Stimulated activated CD8-positive, alpha-beta memory T cell treated with anti-CD3 and anti-CD28 coated beads, Interleukin-12 subunit alpha, Interleukin-12 subunit beta, amount 100 ng/mL, for 24 hours (primary cell): Measurements from ENCODE around the gene AHNAK2.
A peak's percentile ranks its signal among the peaks of the same experiment; 100 is the strongest.
"Not testable (repeated sequence)": the region's sequence is repeated elsewhere in the genome, so short reads cannot be mapped to it uniquely, and the experiment has no call there.

Source experiments
- DNase-seq: peaks from one replicate; pipeline ENCODE4 v3.0.0-alpha.2; 2020; ENCODE audit errors: extremely low read depth

Gene AHNAK2

DNA sequence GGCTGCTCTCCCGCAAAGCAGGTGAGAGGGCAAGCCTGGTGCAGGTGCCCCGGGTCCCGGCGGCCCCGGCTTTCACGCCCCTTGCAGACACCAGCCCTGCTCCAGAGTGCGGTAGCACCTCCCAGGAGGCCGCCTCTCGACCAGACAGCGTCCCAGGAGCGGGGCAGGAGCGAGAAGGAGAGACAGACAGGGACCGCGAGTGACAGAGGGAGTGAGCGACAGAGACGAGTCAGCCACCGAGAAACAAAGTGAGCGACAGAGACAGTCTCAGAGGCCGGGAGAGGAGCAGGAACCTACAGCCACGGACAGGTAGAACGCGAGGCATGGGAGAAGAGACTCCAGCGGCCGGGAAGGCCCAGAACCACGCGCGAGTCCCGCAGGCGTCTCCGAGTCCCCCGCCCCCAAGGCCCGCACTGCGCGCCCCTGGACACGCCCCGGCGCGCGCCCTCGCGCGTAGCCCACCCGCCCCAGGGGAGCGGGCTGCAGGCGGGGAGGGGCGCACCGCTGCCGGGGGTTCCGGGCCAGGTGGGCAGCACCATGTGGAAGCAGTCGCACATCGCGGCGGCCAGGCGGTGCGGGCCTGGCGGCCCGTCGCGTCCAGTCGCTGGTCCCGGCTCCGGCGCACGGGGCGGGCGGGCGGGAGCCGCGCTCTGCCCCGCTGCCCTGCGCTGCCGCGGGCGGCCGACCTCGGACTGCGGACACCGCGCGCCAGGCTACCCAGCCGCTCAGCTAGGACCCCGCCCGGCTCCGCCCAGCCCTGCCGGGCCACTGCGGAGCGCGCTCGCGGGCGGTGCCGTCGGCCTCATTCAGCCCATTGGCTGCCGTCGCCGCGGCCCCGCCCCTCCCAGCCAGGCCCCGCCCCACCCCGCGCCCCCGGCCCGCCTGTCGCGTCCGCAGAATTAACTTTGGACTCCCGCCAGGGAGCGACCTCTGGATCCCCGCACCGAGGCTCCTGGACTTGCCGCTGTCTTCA is at the start of gene AHNAK2:
Gene AHNAK2 (minus strand): TSS at position 694 of the 973 bp plus-strand sequence. CDS start 137 bp downstream, at position 557.
- peak; percentile 27 for DNase-seq

- DNase-seq = not testable (repeated sequence)
These were observed 49.5 kb upstream of the AHNAK2 start for GRCh38 chr14:105027718-105028117.

GRCh38 chr14:105026802-105027563 is 48.8 kb upstream of the AHNAK2 start:
- no peak for DNase-seq

DNA sequence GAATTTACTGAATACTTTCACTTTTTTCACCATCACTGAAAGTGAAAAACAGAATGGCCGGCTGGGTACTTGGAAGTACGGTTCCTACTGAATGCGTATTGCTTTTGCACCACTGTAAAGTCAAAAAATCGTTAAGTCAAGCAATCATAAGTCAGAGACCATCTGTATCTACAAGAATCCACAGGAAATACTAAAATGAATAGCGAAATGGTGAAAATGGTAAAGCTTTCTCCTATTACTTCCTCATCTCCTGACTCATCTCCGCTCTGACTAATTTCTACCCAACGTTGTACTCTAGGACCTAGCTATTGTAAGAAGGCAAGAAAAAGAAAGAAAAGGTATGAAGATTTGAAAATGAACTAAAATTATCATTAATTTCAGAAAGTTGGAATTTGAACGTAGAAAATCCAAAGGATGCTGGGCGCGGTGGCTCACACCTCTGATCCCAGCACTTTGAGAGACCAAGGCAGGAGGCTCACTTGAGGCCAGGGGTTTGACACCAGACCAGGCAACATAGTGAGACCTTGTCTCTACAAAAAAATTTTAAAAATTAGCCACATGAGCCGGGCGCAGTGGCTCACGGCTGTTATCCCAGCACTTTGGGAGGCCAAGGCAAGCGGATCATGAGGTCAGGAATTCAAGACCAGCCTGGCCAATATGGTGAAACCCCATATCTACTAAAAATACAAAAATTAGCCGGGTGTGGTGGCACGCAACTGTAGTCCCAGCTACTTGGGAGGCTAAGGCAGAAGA is 48.0 kb upstream of the AHNAK2 start:
- no peak for DNase-seq

GRCh38 chr14:105025429-105025828 is 47.3 kb upstream of the AHNAK2 start:
- no peak for DNase-seq

DNA sequence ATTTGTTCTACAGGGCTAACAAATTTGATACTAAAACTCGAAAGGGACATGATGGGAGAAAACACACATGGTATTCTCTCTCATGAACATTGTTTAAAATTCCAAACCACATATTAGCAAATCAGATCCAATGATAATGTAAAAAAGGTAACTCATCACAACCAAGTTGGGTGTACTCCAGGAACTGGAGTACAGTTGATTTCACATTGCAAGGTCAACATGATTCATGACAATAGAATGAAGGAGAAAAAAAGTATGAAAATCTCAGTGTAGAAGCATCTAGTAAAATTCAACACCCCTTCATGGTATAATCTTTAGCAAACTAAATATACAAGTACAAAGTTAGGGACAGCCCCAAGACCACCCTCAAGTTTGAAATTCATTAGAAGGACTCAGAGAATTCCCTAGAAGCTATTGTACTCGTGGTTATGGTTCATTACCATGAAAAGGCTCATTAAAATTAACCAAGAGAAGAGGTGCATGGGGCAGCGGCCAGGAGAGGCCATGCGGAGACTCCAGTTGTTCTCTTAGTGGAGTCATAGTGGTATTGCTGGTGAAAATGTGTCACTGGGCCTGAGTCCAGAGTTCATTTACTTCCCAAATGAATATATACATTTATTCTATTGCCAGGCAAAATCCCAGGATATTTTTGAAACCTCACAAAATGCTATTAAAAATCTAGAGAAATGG is 45.8 kb upstream of the AHNAK2 start:
- DNase-seq = no peak

DNA sequence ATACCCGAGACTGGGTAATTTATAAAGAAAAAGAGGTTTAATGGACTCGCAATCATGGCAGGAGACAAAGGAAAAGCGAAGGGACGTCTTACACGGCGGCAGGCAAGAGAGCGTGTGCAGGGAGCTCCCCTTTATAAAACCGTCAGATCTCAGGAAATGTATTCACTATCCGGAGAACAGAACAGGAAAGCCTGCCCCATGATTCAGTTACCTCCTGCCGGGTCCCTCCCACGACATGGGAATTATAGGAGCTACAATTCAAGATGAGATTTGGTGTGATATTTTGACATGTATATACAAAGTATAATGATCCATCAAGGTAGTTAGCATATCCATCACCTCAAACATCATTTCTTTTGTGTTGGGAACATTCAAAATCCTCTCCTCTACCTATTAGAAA is 45.0 kb upstream of the AHNAK2 start:
- no peak for DNase-seq

DNA sequence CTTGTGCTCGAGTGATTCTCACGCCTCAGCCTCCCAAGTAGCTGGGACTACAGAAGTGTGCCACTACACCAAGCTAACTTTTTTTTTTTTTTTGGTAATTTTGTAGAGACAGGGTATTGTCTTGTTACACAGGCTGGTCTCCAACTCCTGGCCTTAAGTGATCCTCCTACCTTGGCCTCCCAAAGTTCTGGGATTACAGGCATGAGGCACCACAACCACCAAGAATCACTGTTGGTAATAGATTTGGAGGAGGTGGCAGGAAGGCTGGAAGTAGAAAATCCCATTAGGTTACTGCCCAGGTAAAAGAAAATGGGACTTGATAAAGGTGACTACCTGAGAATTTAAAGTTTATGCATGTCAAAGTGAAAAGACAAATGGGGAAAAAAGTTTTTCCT is 44.1 kb upstream of the AHNAK2 start:
- DNase-seq = no peak

GRCh38 chr14:105021656-105022275 is 43.6 kb upstream of the AHNAK2 start:
- no peak for DNase-seq

DNA sequence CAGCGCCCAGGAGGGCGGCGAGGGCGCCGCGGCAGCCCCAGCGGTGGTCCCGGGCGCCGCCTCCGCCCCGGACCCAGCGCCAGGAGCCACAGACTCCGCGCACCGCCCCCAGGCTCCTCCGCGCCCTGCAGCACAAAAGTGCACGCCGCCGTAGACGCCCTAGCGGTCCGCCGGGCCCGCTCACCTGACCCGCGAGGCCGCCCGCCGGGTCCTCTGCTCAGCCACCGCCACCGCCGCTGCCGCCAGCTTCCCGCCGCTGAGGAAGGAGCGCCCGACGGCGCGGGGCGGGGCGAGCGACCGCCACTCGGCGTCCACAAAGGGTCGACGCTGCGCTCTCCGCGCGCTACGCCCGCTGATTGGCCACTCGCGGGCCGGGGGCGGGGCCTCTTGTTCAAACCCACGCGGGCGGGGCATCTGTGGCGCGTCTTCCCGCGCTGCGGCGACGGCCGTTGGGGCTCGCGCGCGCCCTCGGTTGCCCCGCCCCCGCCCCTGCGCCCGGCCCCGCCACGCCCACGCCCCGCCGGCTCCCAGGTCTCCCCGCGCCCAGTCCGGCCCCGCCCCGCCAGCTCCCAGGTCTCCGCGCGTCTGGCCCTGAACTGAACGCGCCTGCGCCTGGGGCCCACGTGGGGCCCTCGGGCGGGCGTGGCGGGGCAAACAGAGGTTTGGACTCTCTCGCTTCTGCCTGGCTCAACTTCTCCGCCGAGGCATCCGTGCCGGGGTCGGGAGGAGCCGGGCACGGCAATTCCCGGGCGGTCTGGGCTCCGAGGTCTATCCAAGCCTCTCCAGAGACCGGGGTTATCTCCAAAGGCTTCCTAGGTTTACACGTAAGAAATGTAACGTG is 42.9 kb upstream of the AHNAK2 start, which contains the start of gene CDCA4:
Gene CDCA4 (minus strand): TSS at position 269 of the 841 bp plus-strand sequence. CDS start 9,154 bp downstream, outside the sequence.
- peak; percentile 94 for DNase-seq

GRCh38 chr14:105019861-105020814 is 42.0 kb upstream of the AHNAK2 start:
- DNase-seq = no peak

DNA sequence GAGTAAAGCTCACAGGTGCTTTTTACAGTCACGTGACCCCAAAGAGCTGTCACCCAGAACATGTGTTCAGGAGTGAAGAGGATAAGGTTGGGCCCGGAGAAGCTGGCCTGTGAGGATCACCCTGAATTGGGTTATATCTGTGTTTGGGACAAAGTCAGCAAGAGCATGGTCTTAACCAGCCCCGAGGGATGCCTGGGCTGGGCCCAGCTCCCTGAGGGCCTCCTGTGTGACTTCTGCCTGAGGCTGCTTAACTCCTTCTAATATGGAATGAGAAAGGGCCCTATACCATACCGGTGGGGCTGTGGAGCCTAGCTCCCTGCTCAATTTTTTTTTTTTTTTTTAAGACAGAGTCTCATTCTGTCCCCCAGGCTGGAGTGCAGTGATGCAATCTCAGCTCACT is 40.2 kb upstream of the AHNAK2 start:
- no peak for DNase-seq

DNA sequence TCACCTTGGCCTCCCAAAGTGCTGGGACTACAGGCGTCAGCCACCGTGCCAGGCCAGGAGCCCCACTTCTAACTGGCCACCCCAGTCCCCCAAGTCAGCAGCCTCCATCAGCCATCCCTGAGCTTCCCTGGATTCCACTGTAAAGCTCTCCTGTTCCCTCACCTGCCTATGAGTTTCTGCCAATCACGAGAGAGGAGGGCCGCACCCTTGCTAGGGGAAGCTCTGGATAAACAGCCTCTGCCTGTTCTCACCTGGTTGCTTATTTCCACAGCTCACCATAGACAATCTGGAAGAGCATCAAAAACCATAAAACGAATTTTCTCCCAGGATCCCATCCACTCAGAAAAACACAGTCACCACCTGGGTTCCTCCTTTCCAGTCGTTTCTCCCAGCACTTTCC is 37.7 kb upstream of the AHNAK2 start:
- DNase-seq = no peak

DNA sequence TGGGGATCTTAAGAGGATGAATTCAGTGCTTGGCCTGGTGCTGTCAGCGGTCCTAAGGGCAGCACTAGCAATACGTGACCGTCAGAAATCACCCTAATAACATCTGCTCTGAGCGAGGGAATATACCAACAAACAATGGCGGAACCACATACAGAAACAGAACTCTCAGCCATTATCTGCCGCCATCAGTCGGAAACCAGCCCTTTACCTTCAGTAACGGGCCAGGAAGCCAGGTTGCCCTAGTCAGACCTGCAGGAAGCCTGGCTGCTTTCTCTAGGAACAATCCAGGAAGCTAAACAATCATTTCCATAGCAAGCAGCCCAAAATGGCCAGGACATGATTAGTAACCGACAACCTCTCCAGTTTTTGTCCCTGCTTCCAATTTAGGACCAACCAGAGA is 37.1 kb upstream of the AHNAK2 start:
- no peak for DNase-seq

- no peak for DNase-seq
These were observed 36.5 kb upstream of the AHNAK2 start for GRCh38 chr14:105014631-105015030.

DNA sequence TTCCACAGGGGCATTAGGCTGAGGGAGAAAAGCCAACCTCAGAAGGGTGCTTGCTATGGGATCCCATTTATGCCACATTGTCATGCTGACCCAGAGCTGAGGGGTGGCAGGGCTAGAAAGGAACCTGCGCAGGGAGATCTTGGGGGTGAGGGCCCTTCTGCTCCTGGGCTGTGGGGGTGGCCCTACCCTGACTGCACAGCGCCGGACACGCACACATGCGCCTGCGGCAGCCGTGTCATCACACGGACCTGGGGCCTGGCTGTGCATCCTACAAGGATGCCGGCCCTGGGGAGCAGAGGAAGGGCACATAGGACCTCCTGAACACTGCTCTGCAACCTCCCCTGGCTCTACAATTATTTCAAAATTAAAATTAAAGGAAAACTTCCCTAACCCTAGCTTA is 35.9 kb upstream of the AHNAK2 start:
- DNase-seq = no peak

DNA sequence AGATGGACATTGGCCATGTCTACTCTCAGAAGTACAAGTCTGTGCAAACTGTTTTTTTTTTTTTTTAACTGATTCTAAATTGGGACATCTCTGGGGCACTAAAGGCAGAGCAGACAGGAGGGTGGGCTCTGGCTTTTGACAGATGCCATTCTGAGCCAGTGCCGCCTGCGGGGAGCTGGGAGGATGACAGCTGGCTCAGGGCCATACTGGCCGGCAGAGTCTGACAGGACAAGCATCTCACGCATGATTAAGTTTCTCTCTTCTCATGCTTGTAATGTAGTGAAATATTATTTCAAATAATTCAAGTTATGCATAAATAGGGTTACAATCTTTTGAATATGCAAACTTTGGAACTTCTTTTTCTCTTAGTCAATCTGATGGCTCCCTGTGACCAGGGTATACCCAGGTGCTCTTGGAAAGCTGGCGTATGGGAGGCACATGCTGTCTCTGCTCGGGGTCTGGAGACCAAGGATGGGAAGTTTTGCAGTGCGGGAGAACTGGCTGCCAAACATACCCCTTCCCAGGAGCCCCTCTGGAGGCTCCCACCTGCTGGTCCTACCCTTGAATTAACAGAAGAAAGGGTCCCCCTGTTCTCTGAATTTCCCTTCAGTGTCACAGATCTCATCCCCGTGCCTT is 35.1 kb upstream of the AHNAK2 start:
- no peak for DNase-seq
